GM10847 (cell line): ENCODE data around the gene ZNF746.

Experiments used
- POLR2A ChIP-seq: IDR thresholded peaks from 2 replicates; pipeline ENCODE4 v1.6.1; 2011; ENCODE audit not compliant: insufficient read length; ENCODE audit errors: extremely low read depth

The ZNF746 gene

DNA sequence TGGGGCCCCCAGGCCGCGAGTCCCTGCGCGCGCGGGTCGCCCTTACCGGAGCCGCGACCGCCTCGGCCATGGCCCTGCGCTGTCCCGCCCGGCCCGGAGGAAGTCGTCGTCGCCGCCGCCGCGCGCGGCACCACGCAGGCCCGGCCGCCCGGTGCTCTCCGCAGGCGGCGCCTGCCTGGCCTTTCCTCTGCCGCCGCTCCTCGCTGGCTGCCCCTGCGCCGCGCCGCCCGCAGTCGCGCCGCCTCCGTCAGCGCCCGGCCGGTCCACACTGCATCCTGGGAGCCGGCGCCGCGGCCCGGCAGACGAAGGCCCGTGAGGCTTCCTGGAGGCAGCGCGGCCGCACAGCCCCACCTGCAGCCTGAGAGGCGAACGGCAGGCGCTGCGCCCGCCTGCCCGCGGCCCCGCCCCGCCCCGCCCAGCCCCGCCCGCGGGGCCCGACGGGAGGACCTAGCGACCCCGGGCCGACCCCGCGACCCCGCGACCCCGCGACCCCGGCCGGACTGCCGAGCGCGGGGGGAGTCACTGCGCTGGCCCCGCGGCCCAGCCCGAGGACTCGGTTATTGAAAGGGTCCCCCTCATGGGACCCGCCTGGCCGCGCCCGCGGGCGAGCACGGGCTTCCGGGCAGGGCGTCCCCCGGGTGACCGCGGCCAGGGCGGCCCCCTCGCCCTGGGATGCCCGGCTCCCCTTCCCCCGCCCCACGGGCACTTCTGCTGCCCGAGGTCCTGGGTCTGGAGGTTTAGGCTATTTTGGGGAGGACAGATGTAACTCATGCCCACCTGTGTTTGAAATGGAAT is at the start of gene ZNF746:
TSS of gene ZNF746 (minus strand) at position 343 of the 795 bp plus-strand sequence. CDS start at position 70, 273 bp downstream.
- TF ChIP-seq POLR2A = peak; percentile 60

DNA sequence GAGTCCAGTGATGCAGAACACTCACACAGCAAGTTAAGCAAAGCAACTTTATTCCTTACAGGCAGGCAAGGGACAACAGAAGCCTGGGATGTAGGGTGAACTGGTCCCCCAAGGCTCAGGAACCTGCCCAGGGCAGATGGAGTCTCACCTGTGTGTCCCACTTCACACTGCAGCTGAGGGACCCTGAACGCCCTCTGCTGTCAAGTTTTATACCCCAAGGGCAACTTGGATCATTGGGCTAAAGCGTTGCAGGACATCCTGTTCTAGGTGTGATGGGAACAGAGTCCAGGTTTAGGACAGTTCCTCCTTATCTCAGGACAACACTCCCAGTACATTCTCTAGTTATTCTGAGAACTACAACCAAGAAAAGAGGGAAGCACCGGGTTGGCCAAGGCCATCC is 49.5 kb upstream of the ZNF746 start:
- TF ChIP-seq POLR2A = no peak

DNA sequence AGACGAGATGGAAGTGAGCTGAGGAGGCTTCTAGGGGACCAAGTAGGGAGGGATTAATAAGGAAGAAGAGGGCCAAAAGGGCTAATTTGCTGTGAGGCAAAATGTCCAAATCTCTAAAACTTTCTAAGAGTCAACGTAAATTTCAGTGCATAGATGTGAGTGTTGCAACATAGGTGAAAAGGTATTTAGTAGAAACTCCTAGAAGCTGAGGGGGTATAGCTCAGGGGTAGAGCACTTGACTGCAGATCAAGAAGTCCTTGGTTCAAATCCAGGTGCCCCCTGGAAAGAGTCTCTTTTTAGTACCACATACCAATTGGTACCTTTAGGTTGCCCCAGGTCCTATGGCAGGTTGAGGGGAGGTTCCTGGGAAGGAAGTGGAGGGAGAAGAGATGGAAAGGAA is 48.7 kb upstream of the ZNF746 start:
- TF ChIP-seq POLR2A = no peak

DNA sequence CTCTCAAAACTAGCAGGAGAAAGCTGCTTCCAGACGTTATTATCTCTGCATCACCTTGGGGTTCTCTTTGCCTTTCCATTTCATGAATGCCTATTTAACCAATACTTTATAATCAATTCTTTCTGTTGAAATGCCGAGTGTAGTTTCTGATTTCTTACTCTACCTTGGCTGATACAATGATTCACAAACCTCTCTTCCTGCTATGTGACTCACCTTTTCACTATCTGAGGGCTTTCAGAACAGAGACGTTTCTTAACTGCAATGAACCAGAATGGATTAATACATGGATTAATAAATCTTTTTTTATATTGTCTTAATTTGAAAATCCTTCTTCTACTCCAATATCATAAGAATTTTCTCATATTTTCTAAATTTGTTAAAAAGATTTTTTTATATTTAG is 46.4 kb upstream of the ZNF746 start:
- no peak for TF ChIP-seq POLR2A

DNA sequence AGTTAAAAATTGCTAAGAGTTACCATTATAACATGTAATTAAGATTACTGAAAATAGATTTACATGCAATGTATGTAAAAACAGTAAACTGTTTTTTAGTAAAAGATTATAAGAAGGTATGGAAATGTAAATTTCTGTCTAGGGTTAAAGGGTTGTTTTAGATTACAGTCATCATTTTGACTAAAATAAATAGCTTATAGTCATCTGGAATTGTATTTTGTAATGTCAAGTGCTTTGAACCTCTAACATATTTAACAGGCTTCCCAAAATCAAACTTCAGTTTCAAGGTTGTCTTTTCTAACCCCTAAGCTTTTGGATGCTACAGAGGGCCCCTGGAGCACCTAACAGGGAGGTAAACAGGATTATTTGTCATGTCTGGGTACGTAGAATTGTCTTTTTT is 35.0 kb upstream of the ZNF746 start:
- no peak for TF ChIP-seq POLR2A

DNA sequence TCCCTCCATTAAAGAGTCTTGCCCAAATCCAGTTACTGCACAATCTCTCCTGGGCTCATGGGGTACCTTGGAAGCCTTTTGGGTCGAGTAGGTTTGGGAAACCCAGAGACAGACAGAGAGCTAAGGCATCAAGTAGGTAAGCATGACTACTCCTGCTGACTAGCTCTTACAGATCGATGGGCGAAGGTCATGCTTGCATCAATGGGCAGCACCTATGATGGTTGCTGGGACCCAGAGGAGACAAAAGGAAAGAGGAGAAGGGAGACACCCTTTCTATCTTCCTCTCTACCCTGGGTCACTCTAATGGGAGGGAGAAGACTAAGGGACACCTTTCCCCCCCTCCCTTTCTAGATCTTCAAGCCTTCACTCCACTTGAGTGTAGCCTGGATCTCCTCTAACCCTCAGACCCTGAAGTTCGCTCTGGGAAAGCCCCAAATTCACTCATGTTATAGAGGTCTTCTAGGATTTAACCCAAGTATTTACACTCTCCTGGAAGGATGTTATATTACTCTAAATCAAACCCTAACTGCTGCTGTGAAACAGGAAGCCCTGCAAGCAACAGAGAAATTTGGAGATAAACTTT is 31.6 kb upstream of the ZNF746 start:
- no peak for TF ChIP-seq POLR2A

DNA sequence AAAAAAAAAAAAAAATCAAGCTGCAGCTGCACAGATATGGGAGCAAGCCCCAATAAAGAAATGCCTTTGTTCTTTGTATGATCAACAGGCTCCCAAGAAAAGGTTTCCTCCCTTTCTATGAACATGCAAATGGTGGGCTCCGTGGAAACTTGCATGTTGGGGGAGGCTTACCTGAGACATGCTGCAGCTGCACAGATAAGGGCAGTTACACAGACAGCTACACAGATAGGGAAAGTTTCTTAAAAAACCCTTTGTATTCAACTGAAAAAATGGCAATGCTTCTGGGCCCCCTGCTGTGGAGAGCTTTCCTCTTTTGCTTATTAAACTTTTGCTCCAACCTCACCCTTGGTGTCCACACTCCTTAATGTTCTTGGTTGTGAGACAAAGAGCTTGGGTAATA is 29.8 kb upstream of the ZNF746 start:
- no peak for TF ChIP-seq POLR2A

DNA sequence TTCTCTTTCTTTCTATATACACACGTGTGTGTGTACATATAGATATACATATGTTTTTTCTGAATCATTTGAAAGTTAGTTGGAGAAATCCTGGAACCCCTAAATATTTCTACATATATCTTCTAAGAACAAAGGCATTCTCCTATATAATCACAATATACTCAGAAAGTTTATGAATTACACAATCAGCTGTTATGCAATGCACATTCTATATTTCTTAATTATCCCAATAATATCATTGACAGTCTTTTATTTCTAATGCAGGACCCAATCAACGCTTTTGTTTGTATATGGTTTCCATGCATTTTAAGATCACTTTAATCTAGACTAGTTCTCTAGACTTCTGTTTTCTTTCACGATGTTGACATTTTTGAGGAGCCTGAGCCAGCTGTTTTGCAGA is 27.7 kb upstream of the ZNF746 start:
- TF ChIP-seq POLR2A = no peak

DNA sequence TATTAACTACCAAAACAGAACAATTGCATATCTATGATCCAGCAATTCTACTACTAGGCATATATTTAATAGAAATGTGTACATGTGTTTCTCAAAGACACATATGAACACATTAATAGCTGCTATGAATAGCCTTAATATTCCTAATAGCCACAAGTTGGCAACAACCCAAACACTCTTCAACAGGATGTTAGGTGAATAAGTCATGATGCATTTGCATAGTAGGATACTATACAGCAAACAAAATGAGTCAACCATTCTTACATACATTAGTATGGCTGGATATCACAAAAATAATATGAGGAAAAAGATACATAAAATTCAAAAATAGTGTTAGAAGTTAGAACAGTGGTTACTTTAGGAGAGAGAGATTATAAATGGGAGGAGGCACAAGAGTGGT is 26.8 kb upstream of the ZNF746 start:
- TF ChIP-seq POLR2A = no peak

DNA sequence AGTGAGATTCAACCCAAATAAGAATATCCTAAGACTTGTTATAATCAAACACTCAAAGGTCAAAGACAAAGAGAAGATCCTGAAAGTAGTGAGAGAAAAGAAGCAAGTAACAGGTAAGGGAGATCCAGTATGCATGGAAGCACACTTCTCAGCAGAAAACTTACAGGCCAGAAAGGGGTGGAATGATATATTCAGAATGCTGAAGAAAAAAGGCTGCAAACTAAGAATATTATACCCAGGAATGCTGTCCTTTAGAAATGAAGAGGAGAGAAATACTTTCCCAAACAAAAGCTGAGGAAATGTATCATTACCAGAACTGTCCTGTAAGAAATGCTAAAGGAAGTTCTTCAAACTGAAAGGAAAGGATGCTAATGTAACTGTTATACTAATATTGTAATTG is 12.6 kb upstream of the ZNF746 start:
- TF ChIP-seq POLR2A = no peak

DNA sequence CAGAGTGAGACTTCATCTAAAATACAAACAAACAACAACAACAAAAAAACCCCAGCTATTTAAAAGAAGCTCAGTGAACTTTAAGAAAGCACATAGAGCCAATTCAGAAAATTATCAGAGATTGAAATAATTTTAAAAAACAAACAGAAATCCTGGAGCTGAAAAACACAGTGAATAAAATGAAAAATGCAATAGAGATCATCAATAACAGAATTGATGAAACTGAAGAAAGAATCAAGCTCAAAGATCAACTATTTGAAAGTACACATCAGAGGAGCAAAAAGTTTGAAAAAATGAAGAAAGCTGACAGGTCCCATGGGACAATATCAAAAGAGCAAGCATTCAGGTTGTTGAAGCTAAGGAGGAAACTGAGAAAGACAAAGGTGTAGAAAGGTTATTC is 12.2 kb upstream of the ZNF746 start:
- TF ChIP-seq POLR2A = no peak

DNA sequence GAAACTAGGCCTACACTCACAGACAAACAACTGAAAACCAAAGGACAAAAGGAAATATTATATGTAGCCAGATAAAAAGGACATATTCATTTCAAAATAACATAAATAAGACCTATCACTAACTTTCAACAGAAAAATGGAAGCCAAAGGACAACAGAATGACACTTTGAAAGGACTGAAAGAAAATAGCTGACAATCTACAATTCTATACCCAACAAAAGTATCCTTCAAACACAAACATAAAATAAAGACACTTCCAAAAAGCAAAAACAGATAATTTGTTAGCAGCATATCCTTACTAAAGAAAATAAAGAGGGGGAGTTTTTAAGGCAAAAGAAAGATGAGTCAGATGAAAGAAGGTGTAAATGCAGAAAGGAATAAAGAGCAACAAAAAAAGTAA is 7.9 kb upstream of the ZNF746 start:
- TF ChIP-seq POLR2A = no peak

DNA sequence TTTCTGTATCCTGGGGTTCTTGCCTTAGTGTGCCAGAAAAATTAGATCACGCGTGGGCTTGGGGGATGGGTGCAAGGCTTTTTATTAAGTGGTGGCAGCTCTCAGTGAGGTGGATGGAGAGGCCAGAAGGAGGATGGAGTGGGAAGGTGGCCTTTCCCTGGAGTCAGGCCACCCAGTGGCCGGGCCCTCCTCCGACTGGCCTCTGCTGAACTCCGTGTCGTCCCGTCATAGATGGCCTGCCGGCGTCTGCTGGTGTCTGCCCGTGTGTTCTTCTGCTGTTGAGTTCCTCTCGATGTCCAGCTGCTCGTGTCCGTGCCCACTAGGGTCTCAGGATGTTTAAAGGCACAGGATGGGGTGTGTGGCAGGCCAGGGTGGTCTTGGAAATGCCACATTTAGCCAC is 4.0 kb upstream of the ZNF746 start:
- no peak for TF ChIP-seq POLR2A

DNA sequence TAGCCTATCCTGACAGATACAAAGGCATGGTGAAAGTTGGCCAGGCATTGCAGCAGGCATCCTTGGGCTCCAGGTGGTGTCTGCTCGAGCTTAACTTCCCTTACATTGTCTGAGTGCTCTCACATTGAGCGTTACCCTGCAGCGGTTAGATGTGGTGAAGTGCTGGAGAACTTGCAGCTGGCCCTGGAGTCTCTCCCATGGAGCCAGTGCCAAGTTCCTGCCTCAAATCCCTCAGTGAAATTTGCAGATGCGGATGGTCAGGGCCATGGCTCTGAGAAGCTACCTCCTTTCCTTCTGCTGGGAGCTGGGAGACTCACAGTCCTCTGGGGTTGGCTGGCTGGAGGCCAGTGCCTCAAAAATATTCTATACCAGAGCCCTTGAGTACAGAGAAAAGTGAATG is 3.3 kb upstream of the ZNF746 start:
- TF ChIP-seq POLR2A = no peak

DNA sequence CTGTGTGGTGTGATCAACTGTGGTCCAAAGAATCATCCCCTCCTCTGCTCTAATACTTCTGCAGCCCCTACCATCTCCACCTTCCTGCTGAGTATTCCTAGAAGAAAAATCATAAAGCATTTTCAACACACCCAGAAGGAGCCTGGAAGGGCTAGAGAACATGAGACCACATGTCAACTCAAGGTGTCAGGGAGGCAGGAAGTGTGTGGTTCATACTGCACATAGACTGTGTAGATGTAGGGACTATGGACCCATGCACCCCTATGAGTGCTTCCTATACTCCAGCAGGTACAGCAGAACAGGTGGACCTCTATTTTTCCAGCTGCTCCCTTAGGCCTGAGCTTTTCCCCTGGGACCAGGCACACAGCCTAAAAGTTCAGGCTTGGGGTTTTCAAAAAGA is 2.6 kb upstream of the ZNF746 start:
- no peak for TF ChIP-seq POLR2A

DNA sequence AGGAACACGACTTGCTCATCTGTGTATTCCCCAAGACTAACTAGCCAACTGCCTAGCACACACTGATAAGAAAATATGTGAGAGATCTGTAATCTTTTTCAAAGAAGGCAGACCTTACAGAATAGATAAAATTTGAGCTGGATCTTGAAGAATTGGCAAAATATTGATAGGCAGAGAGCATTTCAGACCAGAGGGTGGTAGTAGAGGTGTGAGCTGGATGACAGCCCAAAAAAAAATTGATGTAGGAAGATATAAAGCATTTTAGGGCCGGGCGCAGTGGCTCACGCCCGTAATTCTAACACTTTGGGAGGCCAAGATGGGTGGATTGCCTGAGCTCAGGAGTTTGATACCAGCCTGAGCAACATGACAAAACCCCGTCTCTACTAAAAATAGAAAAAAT is 1.2 kb upstream of the ZNF746 start:
- no peak for TF ChIP-seq POLR2A
